Ovary (tissue), 3 donors: ENCODE data around the gene AOX1.

ENCODE experiments used
- CTCF ChIP-seq, 3 donors: fragments of 450-650 bp in 2 of 3; fragments of 200-600 bp in 1 of 3; IDR thresholded peaks; one replicate each; pipeline versions ENCODE4 v1.5.1 to v1.8.0; 2016 to 2022; ENCODE audit warnings: antibody characterized with exemption in 3 of 3, mild to moderate bottlenecking in 1 of 3
- EP300 ChIP-seq: sonication (generic); formaldehyde crosslinking; IDR thresholded peaks from one replicate; pipeline ENCODE4 v1.6.1; 2017; ENCODE audit warnings: antibody characterized with exemption
- POLR2A ChIP-seq: fragments of 450-650 bp; IDR thresholded peaks from one replicate; pipeline ENCODE4 v1.6.1; 2017; ENCODE audit warnings: antibody characterized with exemption, mild to moderate bottlenecking, moderate library complexity
- donor health status: DM: no; HTN: no; CAD: no.

GRCh38 chr2:200622106-200622505 lies 36.3 kb downstream of the AOX1 start:
- TF ChIP-seq CTCF (IDR thresholded peaks at IDR 0.05): no peak
- TF ChIP-seq POLR2A: no peak
- no peak for TF ChIP-seq EP300
